ENCODE measurements around the gene PRPF6. TPM values are rescaled to one million over a fixed set of nuclear protein-coding genes. Genes with fewer than 3 reads are reported as not detected.

Gene PRPF6
- total RNA-seq, 1 experiment from 2014 or later: 88.4 TPM

DNA sequence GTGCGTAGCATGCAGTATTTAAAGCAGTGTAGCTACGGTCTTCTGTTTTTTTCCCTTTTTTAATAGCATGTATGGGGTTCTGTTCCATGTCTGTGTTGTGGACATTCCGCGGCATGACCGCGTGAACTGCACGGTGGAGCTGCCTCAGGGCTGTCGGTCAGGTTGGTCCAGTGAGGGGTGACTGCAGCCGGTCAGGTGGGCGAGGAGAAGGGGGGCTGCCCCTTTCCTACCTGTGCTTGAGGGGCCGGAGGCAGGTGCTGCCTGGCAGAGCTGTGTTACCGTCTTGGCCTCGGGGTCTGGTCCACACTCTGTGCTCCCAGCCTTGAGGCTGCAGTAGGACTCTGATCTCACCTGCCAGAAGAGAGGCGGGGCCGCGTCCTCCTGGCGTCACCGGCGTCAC, 49.2 kb upstream of the PRPF6 start:
- intact Hi-C loops (cut with micrococcal nuclease; ENCODE audit: unreplicated experiment): no loop called here
- TF ChIP-seq, protein P1, sequence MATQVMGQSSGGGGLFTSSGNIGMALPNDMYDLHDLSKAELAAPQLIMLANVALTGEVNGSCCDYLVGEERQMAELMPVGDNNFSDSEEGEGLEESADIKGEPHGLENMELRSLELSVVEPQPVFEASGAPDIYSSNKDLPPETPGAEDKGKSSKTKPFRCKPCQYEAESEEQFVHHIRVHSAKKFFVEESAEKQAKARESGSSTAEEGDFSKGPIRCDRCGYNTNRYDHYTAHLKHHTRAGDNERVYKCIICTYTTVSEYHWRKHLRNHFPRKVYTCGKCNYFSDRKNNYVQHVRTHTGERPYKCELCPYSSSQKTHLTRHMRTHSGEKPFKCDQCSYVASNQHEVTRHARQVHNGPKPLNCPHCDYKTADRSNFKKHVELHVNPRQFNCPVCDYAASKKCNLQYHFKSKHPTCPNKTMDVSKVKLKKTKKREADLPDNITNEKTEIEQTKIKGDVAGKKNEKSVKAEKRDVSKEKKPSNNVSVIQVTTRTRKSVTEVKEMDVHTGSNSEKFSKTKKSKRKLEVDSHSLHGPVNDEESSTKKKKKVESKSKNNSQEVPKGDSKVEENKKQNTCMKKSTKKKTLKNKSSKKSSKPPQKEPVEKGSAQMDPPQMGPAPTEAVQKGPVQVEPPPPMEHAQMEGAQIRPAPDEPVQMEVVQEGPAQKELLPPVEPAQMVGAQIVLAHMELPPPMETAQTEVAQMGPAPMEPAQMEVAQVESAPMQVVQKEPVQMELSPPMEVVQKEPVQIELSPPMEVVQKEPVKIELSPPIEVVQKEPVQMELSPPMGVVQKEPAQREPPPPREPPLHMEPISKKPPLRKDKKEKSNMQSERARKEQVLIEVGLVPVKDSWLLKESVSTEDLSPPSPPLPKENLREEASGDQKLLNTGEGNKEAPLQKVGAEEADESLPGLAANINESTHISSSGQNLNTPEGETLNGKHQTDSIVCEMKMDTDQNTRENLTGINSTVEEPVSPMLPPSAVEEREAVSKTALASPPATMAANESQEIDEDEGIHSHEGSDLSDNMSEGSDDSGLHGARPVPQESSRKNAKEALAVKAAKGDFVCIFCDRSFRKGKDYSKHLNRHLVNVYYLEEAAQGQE (IDR thresholded peaks at IDR 0.05; ENCODE audit: insufficient read depth in 1 of 2, low read depth in 2 of 2, low read length in 1 of 2): no peak
- TF ChIP-seq SIN3A (IDR thresholded peaks at IDR 0.05; ENCODE audit: borderline replicate concordance, insufficient read depth, low read depth, low read length) (no peak), TCF7L2 (IDR thresholded peaks at IDR 0.05; ENCODE audit: low read depth, low read length) (no peak), POLR2AphosphoS5 (IDR thresholded peaks at IDR 0.05; ENCODE audit: low read depth, low read length) (no peak)
- TF ChIP-seq, protein P2, sequence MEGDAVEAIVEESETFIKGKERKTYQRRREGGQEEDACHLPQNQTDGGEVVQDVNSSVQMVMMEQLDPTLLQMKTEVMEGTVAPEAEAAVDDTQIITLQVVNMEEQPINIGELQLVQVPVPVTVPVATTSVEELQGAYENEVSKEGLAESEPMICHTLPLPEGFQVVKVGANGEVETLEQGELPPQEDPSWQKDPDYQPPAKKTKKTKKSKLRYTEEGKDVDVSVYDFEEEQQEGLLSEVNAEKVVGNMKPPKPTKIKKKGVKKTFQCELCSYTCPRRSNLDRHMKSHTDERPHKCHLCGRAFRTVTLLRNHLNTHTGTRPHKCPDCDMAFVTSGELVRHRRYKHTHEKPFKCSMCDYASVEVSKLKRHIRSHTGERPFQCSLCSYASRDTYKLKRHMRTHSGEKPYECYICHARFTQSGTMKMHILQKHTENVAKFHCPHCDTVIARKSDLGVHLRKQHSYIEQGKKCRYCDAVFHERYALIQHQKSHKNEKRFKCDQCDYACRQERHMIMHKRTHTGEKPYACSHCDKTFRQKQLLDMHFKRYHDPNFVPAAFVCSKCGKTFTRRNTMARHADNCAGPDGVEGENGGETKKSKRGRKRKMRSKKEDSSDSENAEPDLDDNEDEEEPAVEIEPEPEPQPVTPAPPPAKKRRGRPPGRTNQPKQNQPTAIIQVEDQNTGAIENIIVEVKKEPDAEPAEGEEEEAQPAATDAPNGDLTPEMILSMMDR (IDR thresholded peaks at IDR 0.05): no peak
- ChIA-PET CTCF (no interaction called here), POLR2A (no interaction called here)
- Histone ChIP-seq H3K27ac (ENCODE audit: low read length) (no peak overlapping the region), H3K4me3 (ENCODE audit: low read depth in 2 of 2, low read length in 2 of 2) (no peak overlapping the region), H3K4me1 (ENCODE audit: control insufficient read depth, insufficient read depth, low read length) (no peaks in the 10 kb centered on the region), H3K27me3 (ENCODE audit: control insufficient read depth, insufficient read depth, low read length) (no peaks in the 10 kb centered on the region), H3K36me3 (ENCODE audit: control insufficient read depth, insufficient read depth, low read length) (peaks cover 11% of the 10 kb centered on the region), H3K9me3 (ENCODE audit: control insufficient read depth, insufficient read depth, low read depth, low read length) (no peaks in the 10 kb centered on the region)
- ATAC-seq (no peak), DNase-seq (ENCODE audit: low read depth, low spot score) (no peak)
- in situ Hi-C loops (cut with HindIII; ENCODE audit: low pct_unique_long_range_greater_than_20kb, low sequenced_read_pairs): no loop called here
- BruUV-seq (replicated peaks): no TSS peak

DNA sequence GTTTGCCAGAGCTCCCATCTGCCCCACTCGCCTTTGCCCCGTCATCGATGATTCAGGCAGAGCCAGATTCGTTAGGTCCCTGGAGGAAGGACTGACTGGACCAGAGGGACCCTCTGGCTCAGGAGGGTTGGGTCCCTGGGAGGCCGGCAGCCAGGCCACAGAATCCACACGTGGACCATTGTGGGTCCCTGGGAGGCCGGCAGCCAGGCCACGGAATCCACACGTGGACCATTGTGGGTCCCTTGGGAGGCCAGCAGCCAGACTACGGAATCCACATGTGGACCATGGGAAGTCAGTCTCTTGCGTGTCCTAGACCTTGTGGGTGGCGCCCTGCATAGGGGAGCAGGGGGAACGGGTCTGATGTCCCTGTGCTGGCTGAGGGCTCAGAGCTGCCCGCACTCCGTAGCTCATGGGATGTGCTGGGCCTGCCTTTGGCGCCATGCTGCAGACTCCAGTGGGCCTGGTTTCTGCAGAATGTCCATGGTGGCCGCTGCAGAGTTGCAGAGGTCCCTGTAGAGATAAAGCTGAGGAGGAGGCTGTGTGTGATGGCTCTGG, 48.2 kb upstream of the PRPF6 start:
- POLR2A ChIA-PET: no interaction called here
- CTCF ChIA-PET: no interaction called here
- Histone ChIP-seq H3K27me3 (ENCODE audit: control insufficient read depth, insufficient read depth, low read length) (no peaks in the 10 kb centered on the region), H3K27ac (ENCODE audit: low read length) (no peak overlapping the region), H3K4me1 (ENCODE audit: control insufficient read depth, insufficient read depth, low read length) (no peaks in the 10 kb centered on the region), H3K9me3 (ENCODE audit: control insufficient read depth, insufficient read depth, low read depth, low read length) (no peaks in the 10 kb centered on the region), H3K4me3 (ENCODE audit: low read depth in 2 of 2, low read length in 2 of 2) (no peak overlapping the region), H3K36me3 (ENCODE audit: control insufficient read depth, insufficient read depth, low read length) (peaks cover 11% of the 10 kb centered on the region)
- in situ Hi-C loops (cut with HindIII; ENCODE audit: low pct_unique_long_range_greater_than_20kb, low sequenced_read_pairs): no loop called here
- no TSS peak for BruUV-seq (replicated peaks)
- no peak for DNase-seq (ENCODE audit: low read depth, low spot score)
- TF ChIP-seq, protein P2 (IDR thresholded peaks at IDR 0.05): no peak
- no peak for TF ChIP-seq POLR2AphosphoS5 (IDR thresholded peaks at IDR 0.05; ENCODE audit: low read depth, low read length)
- intact Hi-C loops (cut with micrococcal nuclease; ENCODE audit: unreplicated experiment): no loop called here
- ATAC-seq: no peak
